ENCODE data around the gene IFNA2. TPM values are rescaled to one million over a fixed set of nuclear protein-coding genes. Genes with fewer than 3 reads are reported as not detected.
A peak's percentile ranks its signal among the peaks of the same experiment; 100 is the strongest.

The IFNA2 gene
- total and polyA plus RNA-seq, 2 experiments from 2014 or later: not detected

DNA sequence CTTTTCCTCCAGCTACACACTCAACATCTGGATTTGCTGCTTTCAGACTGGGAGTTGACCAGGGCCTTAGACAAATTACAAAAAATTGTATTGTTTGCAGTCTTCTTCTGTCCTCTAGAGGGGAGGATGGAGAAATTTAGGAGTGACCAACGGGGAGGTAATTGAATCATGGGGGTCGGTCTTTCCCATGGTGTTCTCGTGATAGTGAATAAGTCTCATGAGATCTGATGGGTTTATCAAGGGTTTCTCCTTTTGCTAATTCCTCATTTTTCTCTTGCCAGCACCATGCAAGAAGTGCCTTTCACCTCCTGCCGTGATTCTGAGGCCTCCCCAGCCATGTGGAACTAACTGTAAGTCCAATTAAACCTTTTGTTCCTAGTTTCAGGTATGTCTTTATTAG is 28.0 kb upstream of the IFNA2 start:
- ATAC-seq (no peak), DNase-seq (ENCODE audit: low spot score) (no peak)
- no peak overlapping the region for H3K4me3 Mint-ChIP-seq
- Histone ChIP-seq H2AFZ (peak overlapping the region; percentile 56; the same call in 1 of the 2 replicates), H3K9me2 (ENCODE audit: insufficient read depth) (no peaks in the 10 kb centered on the region), H4K20me1 (replicated peaks; ENCODE audit: insufficient read depth) (no peaks in the 10 kb centered on the region), H3K36me3 (ENCODE audit: insufficient read depth) (no peaks in the 10 kb centered on the region), H3F3A (replicated peaks; ENCODE audit: low read depth) (no peaks in the 10 kb centered on the region), H3K27me3 (ENCODE audit: insufficient read depth) (no peaks in the 10 kb centered on the region), H3K4me1 (ENCODE audit: insufficient read depth) (no peaks in the 10 kb centered on the region), H3K27ac (ENCODE audit: low read depth) (no peak overlapping the region), H3K4me3 (no peak overlapping the region), H3K4me2 (no peak overlapping the region), H3K79me2 (replicated peaks; ENCODE audit: insufficient read depth) (no peaks in the 10 kb centered on the region)
- TF ChIP-seq ZNF331 (CRISPR knock-in tag; IDR thresholded peaks at IDR 0.05; ENCODE audit: low read depth) (no peak), STAT1 (IDR thresholded peaks at IDR 0.05; ENCODE audit: unreplicated experiment) (no peak), EZH2phosphoT487 (IDR thresholded peaks at IDR 0.05; ENCODE audit: unreplicated experiment) (no peak), POLR2AphosphoS5 (IDR thresholded peaks at IDR 0.05; ENCODE audit: low read depth) (no peak)
- TF ChIP-seq, protein P1, sequence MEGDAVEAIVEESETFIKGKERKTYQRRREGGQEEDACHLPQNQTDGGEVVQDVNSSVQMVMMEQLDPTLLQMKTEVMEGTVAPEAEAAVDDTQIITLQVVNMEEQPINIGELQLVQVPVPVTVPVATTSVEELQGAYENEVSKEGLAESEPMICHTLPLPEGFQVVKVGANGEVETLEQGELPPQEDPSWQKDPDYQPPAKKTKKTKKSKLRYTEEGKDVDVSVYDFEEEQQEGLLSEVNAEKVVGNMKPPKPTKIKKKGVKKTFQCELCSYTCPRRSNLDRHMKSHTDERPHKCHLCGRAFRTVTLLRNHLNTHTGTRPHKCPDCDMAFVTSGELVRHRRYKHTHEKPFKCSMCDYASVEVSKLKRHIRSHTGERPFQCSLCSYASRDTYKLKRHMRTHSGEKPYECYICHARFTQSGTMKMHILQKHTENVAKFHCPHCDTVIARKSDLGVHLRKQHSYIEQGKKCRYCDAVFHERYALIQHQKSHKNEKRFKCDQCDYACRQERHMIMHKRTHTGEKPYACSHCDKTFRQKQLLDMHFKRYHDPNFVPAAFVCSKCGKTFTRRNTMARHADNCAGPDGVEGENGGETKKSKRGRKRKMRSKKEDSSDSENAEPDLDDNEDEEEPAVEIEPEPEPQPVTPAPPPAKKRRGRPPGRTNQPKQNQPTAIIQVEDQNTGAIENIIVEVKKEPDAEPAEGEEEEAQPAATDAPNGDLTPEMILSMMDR (conservative IDR thresholded peaks at IDR 0.05; ENCODE audit: low read depth in 2 of 2): no peak
- H3K4me1 Mint-ChIP-seq: no peaks in the 10 kb centered on the region; the same call in 1 of the 3 replicates
- no peak overlapping the region for H3K27ac Mint-ChIP-seq
- no peaks in the 10 kb centered on the region for H3K9me3 Mint-ChIP-seq
- H3K27me3 Mint-ChIP-seq (ENCODE audit: insufficient read depth, low read depth, poor library complexity): no peaks in the 10 kb centered on the region
- H3K36me3 Mint-ChIP-seq (ENCODE audit: low read depth): no peaks in the 10 kb centered on the region

DNA sequence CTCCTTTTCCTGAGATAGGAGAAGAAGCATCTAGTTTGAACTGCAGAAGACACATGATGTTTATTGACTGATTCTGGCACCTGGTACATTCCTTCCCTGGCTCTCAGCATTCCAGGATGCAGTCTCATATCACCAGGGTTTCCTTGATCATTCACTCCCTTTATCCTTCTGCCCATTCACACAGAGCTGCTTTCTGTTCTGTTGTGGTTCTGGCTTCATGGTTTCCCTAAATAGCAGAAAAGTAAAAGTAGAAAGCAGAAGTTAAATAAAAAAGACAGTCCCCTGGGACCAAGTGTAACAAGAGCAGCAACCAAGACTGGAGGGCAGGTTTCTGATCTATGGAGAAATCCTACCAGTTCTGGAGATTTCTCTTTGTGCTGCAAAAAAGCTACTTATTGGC is 26.9 kb upstream of the IFNA2 start:
- no peaks in the 10 kb centered on the region for H3K36me3 Mint-ChIP-seq (ENCODE audit: low read depth)
- ATAC-seq (no peak), DNase-seq (ENCODE audit: low spot score) (no peak)
- Histone ChIP-seq H3K4me3 (no peak overlapping the region), H2AFZ (no peak overlapping the region), H3K9me2 (ENCODE audit: insufficient read depth) (no peaks in the 10 kb centered on the region; the same call in 1 of the 2 replicates), H3K4me2 (no peak overlapping the region), H3K27me3 (ENCODE audit: insufficient read depth) (no peaks in the 10 kb centered on the region), H3F3A (replicated peaks; ENCODE audit: low read depth) (no peaks in the 10 kb centered on the region), H3K36me3 (ENCODE audit: insufficient read depth) (no peaks in the 10 kb centered on the region), H3K27ac (ENCODE audit: low read depth) (no peak overlapping the region), H3K4me1 (ENCODE audit: insufficient read depth) (no peaks in the 10 kb centered on the region), H3K79me2 (replicated peaks; ENCODE audit: insufficient read depth) (no peaks in the 10 kb centered on the region), H4K20me1 (replicated peaks; ENCODE audit: insufficient read depth) (no peaks in the 10 kb centered on the region)
- no peak overlapping the region for H3K4me3 Mint-ChIP-seq
- H3K4me1 Mint-ChIP-seq: no peaks in the 10 kb centered on the region; the same call in 1 of the 3 replicates
- no peak overlapping the region for H3K27ac Mint-ChIP-seq
- no peaks in the 10 kb centered on the region for H3K27me3 Mint-ChIP-seq (ENCODE audit: insufficient read depth, low read depth, poor library complexity)
- no peaks in the 10 kb centered on the region for H3K9me3 Mint-ChIP-seq
- TF ChIP-seq, protein P2, sequence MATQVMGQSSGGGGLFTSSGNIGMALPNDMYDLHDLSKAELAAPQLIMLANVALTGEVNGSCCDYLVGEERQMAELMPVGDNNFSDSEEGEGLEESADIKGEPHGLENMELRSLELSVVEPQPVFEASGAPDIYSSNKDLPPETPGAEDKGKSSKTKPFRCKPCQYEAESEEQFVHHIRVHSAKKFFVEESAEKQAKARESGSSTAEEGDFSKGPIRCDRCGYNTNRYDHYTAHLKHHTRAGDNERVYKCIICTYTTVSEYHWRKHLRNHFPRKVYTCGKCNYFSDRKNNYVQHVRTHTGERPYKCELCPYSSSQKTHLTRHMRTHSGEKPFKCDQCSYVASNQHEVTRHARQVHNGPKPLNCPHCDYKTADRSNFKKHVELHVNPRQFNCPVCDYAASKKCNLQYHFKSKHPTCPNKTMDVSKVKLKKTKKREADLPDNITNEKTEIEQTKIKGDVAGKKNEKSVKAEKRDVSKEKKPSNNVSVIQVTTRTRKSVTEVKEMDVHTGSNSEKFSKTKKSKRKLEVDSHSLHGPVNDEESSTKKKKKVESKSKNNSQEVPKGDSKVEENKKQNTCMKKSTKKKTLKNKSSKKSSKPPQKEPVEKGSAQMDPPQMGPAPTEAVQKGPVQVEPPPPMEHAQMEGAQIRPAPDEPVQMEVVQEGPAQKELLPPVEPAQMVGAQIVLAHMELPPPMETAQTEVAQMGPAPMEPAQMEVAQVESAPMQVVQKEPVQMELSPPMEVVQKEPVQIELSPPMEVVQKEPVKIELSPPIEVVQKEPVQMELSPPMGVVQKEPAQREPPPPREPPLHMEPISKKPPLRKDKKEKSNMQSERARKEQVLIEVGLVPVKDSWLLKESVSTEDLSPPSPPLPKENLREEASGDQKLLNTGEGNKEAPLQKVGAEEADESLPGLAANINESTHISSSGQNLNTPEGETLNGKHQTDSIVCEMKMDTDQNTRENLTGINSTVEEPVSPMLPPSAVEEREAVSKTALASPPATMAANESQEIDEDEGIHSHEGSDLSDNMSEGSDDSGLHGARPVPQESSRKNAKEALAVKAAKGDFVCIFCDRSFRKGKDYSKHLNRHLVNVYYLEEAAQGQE (IDR thresholded peaks at IDR 0.05; ENCODE audit: unreplicated experiment): no peak
- no peak for TF ChIP-seq ZNF114 (CRISPR knock-in tag; IDR thresholded peaks at IDR 0.05)
- no peak for TF ChIP-seq STAT1 (IDR thresholded peaks at IDR 0.05; ENCODE audit: unreplicated experiment)
- no peak for TF ChIP-seq ZNF331 (CRISPR knock-in tag; IDR thresholded peaks at IDR 0.05; ENCODE audit: low read depth)
- TF ChIP-seq, protein P3, sequence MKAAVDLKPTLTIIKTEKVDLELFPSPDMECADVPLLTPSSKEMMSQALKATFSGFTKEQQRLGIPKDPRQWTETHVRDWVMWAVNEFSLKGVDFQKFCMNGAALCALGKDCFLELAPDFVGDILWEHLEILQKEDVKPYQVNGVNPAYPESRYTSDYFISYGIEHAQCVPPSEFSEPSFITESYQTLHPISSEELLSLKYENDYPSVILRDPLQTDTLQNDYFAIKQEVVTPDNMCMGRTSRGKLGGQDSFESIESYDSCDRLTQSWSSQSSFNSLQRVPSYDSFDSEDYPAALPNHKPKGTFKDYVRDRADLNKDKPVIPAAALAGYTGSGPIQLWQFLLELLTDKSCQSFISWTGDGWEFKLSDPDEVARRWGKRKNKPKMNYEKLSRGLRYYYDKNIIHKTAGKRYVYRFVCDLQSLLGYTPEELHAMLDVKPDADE (IDR thresholded peaks at IDR 0.05): no peak
- TF ChIP-seq, protein P1 (conservative IDR thresholded peaks at IDR 0.05; ENCODE audit: low read depth in 2 of 2): no peak
- TF ChIP-seq EZH2 (IDR thresholded peaks at IDR 0.05; ENCODE audit: low read depth, unreplicated experiment): no peak
- TF ChIP-seq POLR2AphosphoS5 (IDR thresholded peaks at IDR 0.05; ENCODE audit: low read depth): no peak
- no peak for TF ChIP-seq EZH2phosphoT487 (IDR thresholded peaks at IDR 0.05; ENCODE audit: unreplicated experiment)
